Ishikawa (cell line): ENCODE data around the gene HLA-A.

Experiments
- CEBPB ChIP-seq: IDR thresholded peaks from 2 replicates; pipeline ENCODE4 v1.6.1; 2012
- REST ChIP-seq: IDR thresholded peaks from 2 replicates; pipeline ENCODE4 v1.6.1; 2012; ENCODE audit warnings: low read depth, mild to moderate bottlenecking
- ZBTB7A ChIP-seq: IDR thresholded peaks from 2 replicates; pipeline ENCODE4 v1.6.1; 2012; ENCODE audit warnings: low read depth

- TF ChIP-seq CEBPB, result no peak
- no peak for TF ChIP-seq REST
- no peak for TF ChIP-seq ZBTB7A
These were observed 4.1 kb downstream of the HLA-A start for GRCh38 chr6:29946223-29947076.
